A673 (cell line): ENCODE results near the gene CCDC157. TPM values are rescaled to one million over a fixed set of nuclear protein-coding genes. Genes with fewer than 3 reads are reported as not detected.
A peak's percentile ranks its signal among the peaks of the same experiment; 100 is the strongest.

Experiments
- BruUV-seq: library from RNA; stranded (reverse); fragments of 400-500 nt; replicated peaks from 2 replicates; lab custom pipeline; 2021; lab: Mats Ljungman, UMichigan
- CTCF ChIA-PET: fragments of 300-600 bp; sonication (Branson Sonifier 250); formaldehyde crosslinking; loops from one replicate; lab custom pipeline; 2022; ENCODE audit warnings: antibody characterized with exemption; lab: Charles Lee
- POLR2A ChIA-PET: fragments of 300-600 bp; sonication (Branson Sonifier 250); formaldehyde crosslinking; loops from one replicate; lab custom pipeline; 2022; ENCODE audit warnings: antibody characterized with exemption; ENCODE audit not compliant: low non-redundant PET; lab: Charles Lee
- DNase-seq: peaks from one replicate; pipeline ENCODE4 v3.0.0-alpha.2; 2015; ENCODE audit warnings: low spot score
- H3K27ac ChIP-seq: fragments of 200-600 bp; sonication (generic); 2 replicates; pipeline ENCODE4 v1.5.1; 2016; ENCODE audit warnings: mixed run types, low read depth, mild to moderate bottlenecking, mixed read lengths, antibody characterized with exemption, low read length; ENCODE audit not compliant: poor library complexity, severe bottlenecking
- H3K27me3 ChIP-seq: fragments of 200-600 bp; sonication (generic); replicated peaks from 2 replicates; pipeline ENCODE4 v1.6.1; 2017; ENCODE audit warnings: mixed run types, low read depth, mild to moderate bottlenecking, mixed read lengths, antibody characterized with exemption, low read length; ENCODE audit not compliant: insufficient read depth, poor library complexity
- H3K36me3 ChIP-seq: fragments of 200-600 bp; sonication (generic); 2 replicates; pipeline ENCODE4 v1.6.1; 2016; ENCODE audit warnings: mixed run types, mild to moderate bottlenecking, mixed read lengths, antibody characterized with exemption, low read length; ENCODE audit not compliant: insufficient read depth, poor library complexity, severe bottlenecking
- H3K4me1 ChIP-seq: fragments of 200-600 bp; sonication (generic); 2 replicates; pipeline ENCODE4 v1.6.1; 2017; ENCODE audit warnings: mixed run types, mild to moderate bottlenecking, mixed read lengths, antibody characterized with exemption, low read length; ENCODE audit not compliant: insufficient read depth, poor library complexity, severe bottlenecking
- H3K4me3 ChIP-seq: fragments of 200-600 bp; sonication (generic); 2 replicates; pipeline ENCODE4 v1.5.1; 2016; ENCODE audit warnings: low read depth, mixed run types, mild to moderate bottlenecking, mixed read lengths, low read length; ENCODE audit not compliant: poor library complexity, severe bottlenecking
- H3K9me3 ChIP-seq: fragments of 200-600 bp; sonication (generic); 2 replicates; pipeline ENCODE4 v1.6.1; 2016; ENCODE audit warnings: mixed run types, low read depth, mild to moderate bottlenecking, mixed read lengths, antibody characterized with exemption, low read length; ENCODE audit not compliant: poor library complexity, severe bottlenecking
- EZH2 ChIP-seq: fragments of 200-600 bp; sonication (generic); IDR thresholded peaks from 2 replicates; pipeline ENCODE4 v1.6.1; 2017; ENCODE audit warnings: borderline replicate concordance, low read depth, mild to moderate bottlenecking, mixed read lengths, antibody characterized with exemption, low read length; ENCODE audit not compliant: poor library complexity, severe bottlenecking
- intact Hi-C: fragments of 100-400 bp; cut with micrococcal nuclease; formaldehyde crosslinking; loops from one replicate; pipeline ENCODE4 v1.10.0; 2022; ENCODE audit not compliant: unreplicated experiment
- total RNA-seq: library from RNA; stranded (reverse); gene quantifications from 2 replicates; pipeline ENCODE4 v1.2.3, GENCODE V29; 2021
- TF ChIP-seq, protein P1 (sequence below): fragments of 300-800, 200-600 bp; sonication (generic); conservative IDR thresholded peaks from 2 replicates; pipeline ENCODE4 v1.5.1; 2017; ENCODE audit warnings: low read depth, mild to moderate bottlenecking, antibody characterized with exemption, low read length, moderate library complexity, mixed read lengths

The CCDC157 gene
- total RNA-seq, 1 experiment from 2014 or later, result 5.7 TPM

DNA sequence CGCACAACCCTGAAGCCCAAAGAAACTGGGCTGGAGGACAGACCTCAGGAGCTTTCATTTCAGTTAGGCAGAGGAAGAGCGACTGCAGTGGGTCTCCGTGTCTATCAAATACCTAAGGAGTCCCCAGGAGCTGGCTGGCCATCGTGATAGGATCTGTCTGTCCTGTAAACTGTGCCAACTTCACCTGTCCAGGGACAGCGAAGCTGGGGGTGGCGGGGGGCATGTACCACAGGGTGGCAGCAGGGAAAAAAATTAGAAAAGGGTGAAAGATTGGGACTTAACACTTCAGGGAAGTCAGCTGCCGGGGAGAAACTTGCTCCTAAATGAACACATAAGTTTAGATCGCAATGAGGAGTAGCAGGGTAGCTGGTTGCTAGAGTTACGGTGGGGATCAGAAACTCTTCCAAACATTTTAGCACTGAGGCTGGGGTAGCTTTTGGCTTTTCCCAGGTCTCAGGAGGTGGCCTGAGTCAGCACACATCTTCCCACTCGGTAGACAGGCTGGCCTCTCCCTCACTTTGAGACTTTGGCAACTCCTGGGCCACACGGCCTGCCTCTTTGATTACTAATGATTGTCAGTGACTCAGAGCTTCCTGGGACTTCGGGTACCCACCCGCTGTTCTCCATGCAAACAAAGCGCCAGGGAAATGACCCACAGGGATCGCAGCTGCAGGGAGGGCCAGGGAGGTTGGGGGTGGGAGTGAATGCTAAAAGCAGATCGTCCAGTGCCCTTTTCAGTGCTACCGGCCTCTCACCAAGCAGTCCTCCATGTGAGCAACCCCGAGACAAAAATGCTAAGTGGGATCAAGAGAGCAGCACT lies 65.9 kb downstream of the CCDC157 start:
- TF ChIP-seq, protein P1, sequence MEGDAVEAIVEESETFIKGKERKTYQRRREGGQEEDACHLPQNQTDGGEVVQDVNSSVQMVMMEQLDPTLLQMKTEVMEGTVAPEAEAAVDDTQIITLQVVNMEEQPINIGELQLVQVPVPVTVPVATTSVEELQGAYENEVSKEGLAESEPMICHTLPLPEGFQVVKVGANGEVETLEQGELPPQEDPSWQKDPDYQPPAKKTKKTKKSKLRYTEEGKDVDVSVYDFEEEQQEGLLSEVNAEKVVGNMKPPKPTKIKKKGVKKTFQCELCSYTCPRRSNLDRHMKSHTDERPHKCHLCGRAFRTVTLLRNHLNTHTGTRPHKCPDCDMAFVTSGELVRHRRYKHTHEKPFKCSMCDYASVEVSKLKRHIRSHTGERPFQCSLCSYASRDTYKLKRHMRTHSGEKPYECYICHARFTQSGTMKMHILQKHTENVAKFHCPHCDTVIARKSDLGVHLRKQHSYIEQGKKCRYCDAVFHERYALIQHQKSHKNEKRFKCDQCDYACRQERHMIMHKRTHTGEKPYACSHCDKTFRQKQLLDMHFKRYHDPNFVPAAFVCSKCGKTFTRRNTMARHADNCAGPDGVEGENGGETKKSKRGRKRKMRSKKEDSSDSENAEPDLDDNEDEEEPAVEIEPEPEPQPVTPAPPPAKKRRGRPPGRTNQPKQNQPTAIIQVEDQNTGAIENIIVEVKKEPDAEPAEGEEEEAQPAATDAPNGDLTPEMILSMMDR, result no peak
- TF ChIP-seq EZH2, result no peak
- DNase-seq, result peak; percentile 92
- CTCF ChIA-PET, result interaction anchor here (0.7 to 1.5 kb wide), 2 partner anchors 8 to 10 kb away, joined by 5 to 7 read pairs; no protein-coding TSS in a partner anchor
- POLR2A ChIA-PET, result interaction anchor here (0.6 kb wide), 1 partner anchor 18 kb away, joined by 3 read pairs; no protein-coding TSS in a partner anchor
- intact Hi-C loops, result loop anchor here (5.0 kb wide), 1 partner anchor 135 kb away; the partner anchor contains the start of gene CASTOR1
- Histone ChIP-seq H3K4me1 (peaks cover 44% of the 10 kb centered on the region), H3K27me3 (no peaks in the 10 kb centered on the region), H3K4me3 (peak overlapping the region; percentile 60), H3K36me3 (peaks cover 25% of the 10 kb centered on the region), H3K27ac (peak overlapping the region; percentile 97), H3K9me3 (no peaks in the 10 kb centered on the region)
- no TSS peak for BruUV-seq

DNA sequence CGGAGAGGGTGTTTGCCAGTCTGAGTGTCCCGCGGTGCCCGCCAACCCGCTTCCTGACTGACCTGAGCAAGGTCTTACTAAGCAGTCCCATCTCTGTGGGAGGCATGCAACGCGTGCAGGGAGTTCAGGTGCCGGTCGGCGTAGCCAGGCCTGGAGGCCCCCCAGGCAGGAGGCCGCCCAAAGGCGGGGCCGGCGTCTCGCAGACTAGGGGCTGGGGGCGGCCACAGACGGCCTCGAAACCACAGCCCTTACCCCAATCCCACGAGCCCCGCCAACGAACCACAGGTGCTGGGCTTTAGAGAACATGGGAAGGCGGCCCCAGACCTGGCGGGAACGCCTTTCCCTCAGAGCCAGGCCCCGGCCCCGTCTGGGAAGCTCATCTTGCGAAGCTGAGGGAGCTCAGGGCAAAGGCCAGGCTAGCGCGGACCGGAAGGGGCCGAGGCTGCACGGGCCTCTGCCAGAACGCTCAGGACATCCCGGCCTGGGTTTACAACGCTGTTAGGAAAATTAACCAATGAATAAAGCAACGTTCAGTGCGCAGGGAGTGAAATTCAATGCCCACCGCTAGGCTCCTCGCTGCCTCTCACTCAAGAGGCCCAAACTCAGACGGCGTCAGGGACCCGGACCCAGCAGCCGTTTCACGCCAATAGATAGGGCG lies 66.6 kb downstream of the CCDC157 start:
- Histone ChIP-seq H3K4me1 (peaks cover 50% of the 10 kb centered on the region), H3K27me3 (no peaks in the 10 kb centered on the region), H3K4me3 (peak overlapping the region; percentile 60), H3K27ac (peak overlapping the region; percentile 97), H3K9me3 (no peaks in the 10 kb centered on the region), H3K36me3 (peaks cover 26% of the 10 kb centered on the region)
- intact Hi-C loops, result loop anchor here (5.0 kb wide), 1 partner anchor 136 kb away; the partner anchor contains the start of gene CASTOR1
- TF ChIP-seq, protein P1, result no peak
- no peak for TF ChIP-seq EZH2
- ChIA-PET CTCF (interaction anchor here (0.7 to 2.0 kb wide), 5 partner anchors 10 to 136 kb away, joined by 3 to 10 read pairs (median 5); partner anchors contain the start of gene RNF215), POLR2A (interaction anchor here (0.5 to 0.9 kb wide), 4 partner anchors 9 to 19 kb away, joined by 3 to 6 read pairs (median 3); no protein-coding TSS in a partner anchor)
- no TSS peak for BruUV-seq
- no peak for DNase-seq

DNA sequence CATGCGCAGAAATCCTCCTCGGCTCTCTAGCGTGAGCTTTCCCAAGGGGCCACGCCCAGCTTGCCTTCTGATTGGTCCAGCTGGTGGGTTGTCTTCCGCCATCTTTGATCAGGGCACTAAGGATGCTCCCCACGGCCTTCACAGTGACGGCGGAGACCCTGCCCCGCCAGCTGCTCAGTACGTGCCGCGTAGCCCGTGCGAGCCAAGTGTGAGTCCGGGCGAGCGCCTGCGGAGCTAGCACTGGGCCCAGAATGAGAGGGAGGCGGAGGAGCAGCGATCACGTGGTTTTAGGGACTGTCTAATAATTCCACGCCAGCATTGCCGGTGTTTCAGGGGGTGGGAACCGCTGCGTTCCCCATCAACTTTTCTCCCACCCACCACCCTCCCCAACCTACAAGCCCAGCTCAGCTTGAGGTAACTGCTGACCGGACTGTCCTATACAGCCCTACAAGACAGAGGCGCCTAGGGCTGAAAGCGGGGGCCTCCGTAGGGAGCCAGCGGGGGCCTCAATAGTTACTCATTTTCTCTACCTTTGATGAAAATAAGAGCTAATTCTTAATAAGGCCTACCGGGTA lies 67.2 kb downstream of the CCDC157 start:
- intact Hi-C loops, result loop anchor here (5.0 kb wide), 1 partner anchor 137 kb away; the partner anchor contains the start of gene CASTOR1
- ChIA-PET CTCF (interaction anchor here (0.7 to 2.0 kb wide), 4 partner anchors 13 to 136 kb away, joined by 3 to 10 read pairs (median 5); partner anchors contain the start of gene RNF215), POLR2A (interaction anchor here (0.5 to 1.4 kb wide), 4 partner anchors 9 to 27 kb away, joined by 3 to 14 read pairs (median 4); partner anchors contain the start of gene SEC14L2)
- Histone ChIP-seq H3K27me3 (no peaks in the 10 kb centered on the region), H3K27ac (peak overlapping the region; percentile 97), H3K9me3 (no peaks in the 10 kb centered on the region), H3K4me1 (peaks cover 50% of the 10 kb centered on the region), H3K4me3 (peak overlapping the region; percentile 60), H3K36me3 (peaks cover 27% of the 10 kb centered on the region)
- no TSS peak for BruUV-seq
- peak; percentile 100 for DNase-seq
- TF ChIP-seq, protein P1, result no peak
- TF ChIP-seq EZH2, result no peak
